AG09309 (cell line): ENCODE measurements around the gene CDR2L.
"Not testable (repeated sequence)": the region's sequence is repeated elsewhere in the genome, so short reads cannot be mapped to it uniquely, and the experiment has no call there.

Source experiments
- DNase-seq: peaks from one replicate; pipeline ENCODE4 v3.0.0-alpha.2; 2010; ENCODE audit warnings: low read depth
- H3K4me3 ChIP-seq: 2 replicates; pipeline ENCODE4 v1.5.1; 2011; ENCODE audit warnings: mild to moderate bottlenecking, low read depth, low read length, moderate library complexity; ENCODE audit not compliant: control insufficient read depth
- CTCF ChIP-seq: IDR thresholded peaks from 2 replicates; pipeline ENCODE4 v1.5.1; 2011; ENCODE audit warnings: mild to moderate bottlenecking, low read depth, low read length, inconsistent platforms; ENCODE audit not compliant: insufficient read depth, control insufficient read depth; ENCODE audit errors: missing control alignments

CDR2L gene

GRCh38 chr17:74964988-74965622, 22.3 kb upstream of the CDR2L start:
- no peak for TF ChIP-seq CTCF
- no peak overlapping the region for H3K4me3 ChIP-seq
- no peak for DNase-seq

GRCh38 chr17:74968361-74968780, 19.1 kb upstream of the CDR2L start:
- no peak for DNase-seq
- no peak overlapping the region for H3K4me3 ChIP-seq
- no peak for TF ChIP-seq CTCF

- H3K4me3 ChIP-seq, DNase-seq: not testable (repeated sequence)
Observed at GRCh38 chr17:74969501-74969900, 17.9 kb upstream of the CDR2L start.

- no peak for TF ChIP-seq CTCF
- H3K4me3 ChIP-seq = no peak overlapping the region
- DNase-seq = no peak
Observed at GRCh38 chr17:74970395-74970794, 17.0 kb upstream of the CDR2L start.

- TF ChIP-seq CTCF = no peak
- no peak overlapping the region for H3K4me3 ChIP-seq
- DNase-seq = no peak
Observed at GRCh38 chr17:74971069-74971841, 16.2 kb upstream of the CDR2L start.

GRCh38 chr17:74971842-74972106, 15.7 kb upstream of the CDR2L start:
- DNase-seq = no peak
- no peak for TF ChIP-seq CTCF
- no peak overlapping the region for H3K4me3 ChIP-seq

- no peak for DNase-seq
- H3K4me3 ChIP-seq = peak within 1 kb of the TSS; percentile 25
- TF ChIP-seq CTCF = no peak
Observed at GRCh38 chr17:74972107-74972972, 15.1 kb upstream of the CDR2L start, which contains the start of gene HID1. TSS of gene HID1 (minus strand) at chr17:74972759. CDS start at chr17:74972656, 103 bp downstream.
